NCI-H2107 treated with DMSO at 0.1 percent for 48 hours (cell line): Measurements from ENCODE around the gene PPP1R9A.

Experiments
- DNase-seq: peaks from one replicate; lab custom pipeline; 2025; ENCODE audit not compliant: unreplicated experiment; lab: John Stamatoyannopoulos, UW

The PPP1R9A gene

GRCh38 chr7:95342642-95343307 lies 435.4 kb downstream of the PPP1R9A start:
- DNase-seq: no peak
